DMS153 treated with DMSO at 0.1 percent for 48 hours (cell line): Measurements from ENCODE around the gene PTPN3.
"Not testable (repeated sequence)": the region's sequence is repeated elsewhere in the genome, so short reads cannot be mapped to it uniquely, and the experiment has no call there.

Experiments
- DNase-seq: peaks from one replicate; lab custom pipeline; 2025; ENCODE audit not compliant: unreplicated experiment; lab: John Stamatoyannopoulos, UW

The PTPN3 gene, protein sequence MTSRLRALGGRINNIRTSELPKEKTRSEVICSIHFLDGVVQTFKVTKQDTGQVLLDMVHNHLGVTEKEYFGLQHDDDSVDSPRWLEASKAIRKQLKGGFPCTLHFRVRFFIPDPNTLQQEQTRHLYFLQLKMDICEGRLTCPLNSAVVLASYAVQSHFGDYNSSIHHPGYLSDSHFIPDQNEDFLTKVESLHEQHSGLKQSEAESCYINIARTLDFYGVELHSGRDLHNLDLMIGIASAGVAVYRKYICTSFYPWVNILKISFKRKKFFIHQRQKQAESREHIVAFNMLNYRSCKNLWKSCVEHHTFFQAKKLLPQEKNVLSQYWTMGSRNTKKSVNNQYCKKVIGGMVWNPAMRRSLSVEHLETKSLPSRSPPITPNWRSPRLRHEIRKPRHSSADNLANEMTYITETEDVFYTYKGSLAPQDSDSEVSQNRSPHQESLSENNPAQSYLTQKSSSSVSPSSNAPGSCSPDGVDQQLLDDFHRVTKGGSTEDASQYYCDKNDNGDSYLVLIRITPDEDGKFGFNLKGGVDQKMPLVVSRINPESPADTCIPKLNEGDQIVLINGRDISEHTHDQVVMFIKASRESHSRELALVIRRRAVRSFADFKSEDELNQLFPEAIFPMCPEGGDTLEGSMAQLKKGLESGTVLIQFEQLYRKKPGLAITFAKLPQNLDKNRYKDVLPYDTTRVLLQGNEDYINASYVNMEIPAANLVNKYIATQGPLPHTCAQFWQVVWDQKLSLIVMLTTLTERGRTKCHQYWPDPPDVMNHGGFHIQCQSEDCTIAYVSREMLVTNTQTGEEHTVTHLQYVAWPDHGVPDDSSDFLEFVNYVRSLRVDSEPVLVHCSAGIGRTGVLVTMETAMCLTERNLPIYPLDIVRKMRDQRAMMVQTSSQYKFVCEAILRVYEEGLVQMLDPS

DNA sequence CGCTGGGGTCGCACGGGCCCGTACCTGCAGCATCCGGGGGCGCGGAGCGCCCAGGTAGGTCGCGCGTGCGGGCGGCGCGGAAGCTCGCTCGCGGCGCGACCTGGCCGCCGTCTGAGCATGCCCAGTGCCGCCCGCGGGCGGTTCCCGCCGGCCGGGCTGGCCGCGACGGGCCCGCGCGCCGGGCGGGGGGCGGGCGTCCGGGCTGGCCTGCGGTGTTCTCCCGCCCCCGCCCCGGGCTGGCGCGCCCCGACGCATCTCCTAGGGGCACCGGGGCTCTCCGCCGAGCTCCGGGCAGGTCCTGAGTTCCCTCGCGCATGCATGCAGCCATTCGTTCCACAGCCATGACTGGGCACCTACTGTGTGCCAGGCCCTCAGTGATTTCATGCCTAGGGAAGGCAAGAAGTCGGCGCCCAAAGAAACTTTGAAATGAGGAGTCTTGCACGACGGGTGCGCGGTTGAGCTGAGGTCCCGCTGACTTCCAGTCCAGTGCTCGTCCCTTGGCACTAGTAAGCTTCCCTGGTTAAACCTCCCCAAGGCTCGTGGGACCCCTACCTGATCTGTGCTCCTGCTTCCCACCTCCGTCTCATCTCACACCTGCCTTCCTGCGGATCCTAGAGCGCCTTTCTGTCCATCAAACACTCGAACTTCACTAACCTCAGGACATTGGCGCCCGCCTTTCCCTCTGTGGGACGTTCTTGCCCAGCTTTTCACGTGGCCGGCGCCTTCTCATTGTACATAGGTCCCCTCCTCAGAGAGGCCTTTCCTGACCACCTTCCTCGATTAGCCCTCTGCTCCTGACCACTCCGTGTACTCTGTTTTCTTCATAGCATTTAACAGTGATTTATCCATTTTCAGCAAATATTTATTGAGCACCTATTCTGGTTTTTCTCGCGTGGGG, at the start of gene PTPN3:
PTPN3 (minus strand) TSS at position 113 of the 898 bp plus-strand sequence. CDS start 34,873 bp downstream, outside the sequence.
- DNase-seq: no peak

DNA sequence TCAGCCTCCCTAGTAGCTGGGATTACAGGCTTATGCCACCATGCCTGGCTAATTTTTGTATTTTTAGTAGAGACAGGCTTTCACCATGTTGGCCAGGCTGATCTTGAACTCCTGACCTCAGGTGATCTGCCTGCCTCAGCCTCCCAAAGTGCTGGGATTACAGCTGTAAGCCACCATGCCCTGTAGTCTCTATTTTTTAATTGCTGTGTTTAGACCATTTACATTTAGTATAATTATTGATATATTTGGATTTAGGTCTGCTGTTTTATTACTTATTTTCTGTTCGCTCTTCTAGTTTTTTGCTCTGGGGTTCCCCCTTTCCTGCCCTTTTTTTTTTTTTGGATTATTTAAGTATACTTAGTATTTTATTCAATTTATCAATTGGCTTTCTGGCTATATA, 46.8 kb upstream of the PTPN3 start:
- DNase-seq: not testable (repeated sequence)

DNA sequence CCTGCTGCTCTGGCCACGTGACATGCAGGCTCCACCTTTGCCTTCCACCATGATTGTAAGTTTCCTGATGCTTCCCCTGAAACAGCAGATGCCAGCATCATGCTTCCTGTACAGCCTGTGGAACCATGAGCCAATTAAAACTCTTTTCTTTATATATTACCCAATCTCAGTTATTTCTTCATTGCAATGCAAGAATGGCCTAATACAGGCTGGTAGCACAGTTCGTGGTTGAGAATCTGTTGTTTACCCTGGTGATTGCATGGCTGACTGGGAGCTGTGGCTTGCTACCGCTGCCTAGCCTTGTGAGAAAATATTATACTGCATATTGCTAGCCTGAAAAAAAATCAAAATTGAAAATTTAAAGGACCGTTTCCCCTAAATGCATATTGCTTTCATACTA, 44.8 kb upstream of the PTPN3 start:
- no peak for DNase-seq

DNA sequence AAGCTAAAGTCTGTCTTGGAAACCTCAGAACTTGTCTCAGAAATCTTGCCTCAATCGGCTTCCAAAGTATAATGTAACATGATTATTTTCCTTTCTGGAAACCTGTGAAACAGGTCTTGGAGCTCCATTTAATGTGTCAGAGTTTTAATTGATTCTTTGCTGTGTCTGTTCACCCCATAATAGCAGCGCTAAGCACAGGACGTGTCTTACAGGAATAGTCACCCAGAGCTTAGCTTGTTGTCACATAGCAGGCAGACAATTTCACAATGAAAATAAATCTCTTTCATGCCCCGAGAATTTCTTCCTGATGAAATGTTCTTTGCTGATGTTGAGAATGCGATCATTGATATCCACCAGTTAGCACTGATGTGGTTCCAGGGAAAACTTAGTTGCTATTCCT, 40.2 kb upstream of the PTPN3 start:
- DNase-seq: no peak

DNA sequence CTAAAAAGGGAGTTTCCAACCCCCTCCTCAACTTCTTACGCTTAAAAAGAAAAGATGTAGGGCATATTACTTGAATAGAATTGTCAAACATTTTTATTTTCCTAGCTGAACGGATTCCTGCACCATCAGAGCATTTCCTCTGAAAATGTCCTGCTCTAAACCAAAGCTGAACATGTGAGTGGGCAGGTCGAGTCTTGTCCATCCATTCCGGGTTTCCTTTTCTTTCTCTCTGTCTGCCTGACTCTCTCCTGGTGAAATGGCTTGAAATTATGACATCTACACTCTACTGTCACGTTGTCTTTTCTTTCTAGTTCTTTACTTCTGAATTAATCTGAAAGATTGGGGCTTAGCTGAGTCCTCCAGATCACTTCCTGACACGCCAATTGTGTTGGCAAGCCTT, 39.2 kb upstream of the PTPN3 start:
- peak; percentile 72 for DNase-seq

DNA sequence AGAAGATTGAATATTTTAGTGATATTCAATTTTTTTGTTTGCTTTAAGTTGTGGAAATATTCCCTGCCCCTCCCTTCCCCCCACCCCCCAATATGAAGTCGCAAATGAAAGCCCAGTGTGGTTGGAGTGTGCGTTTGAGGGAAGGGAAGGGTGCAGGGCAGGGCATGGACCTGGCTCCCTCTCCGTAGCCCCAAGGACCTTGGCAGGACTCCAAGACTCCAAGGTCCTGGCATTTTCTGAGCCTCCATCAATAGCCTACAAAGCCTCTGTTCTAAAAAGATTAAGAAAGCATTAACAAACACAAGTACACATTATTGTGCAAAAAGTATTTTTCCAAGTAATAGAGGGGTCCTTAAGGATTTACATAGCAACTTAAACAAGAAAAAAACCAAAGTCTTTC, 38.8 kb upstream of the PTPN3 start:
- no peak for DNase-seq

DNA sequence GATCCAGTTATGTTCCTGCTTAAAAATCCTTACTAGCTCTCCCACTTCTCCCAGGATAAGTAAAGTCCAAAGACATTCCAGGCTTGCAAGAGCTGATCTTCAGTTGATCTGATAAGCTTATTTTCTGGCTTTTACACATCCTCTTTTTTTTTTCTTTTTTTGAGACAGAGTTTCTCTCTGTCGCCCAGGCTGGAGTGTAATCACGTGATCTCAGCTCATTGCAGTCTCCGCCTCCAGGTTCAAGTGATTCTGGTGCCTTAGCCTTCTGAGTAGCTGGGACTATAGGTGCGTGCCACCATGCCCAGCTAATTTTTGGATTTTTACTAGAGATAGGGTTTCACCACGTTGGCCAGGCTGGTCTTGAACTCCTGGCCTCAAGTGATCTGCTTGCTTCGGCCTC, 37.3 kb upstream of the PTPN3 start:
- no peak for DNase-seq

DNA sequence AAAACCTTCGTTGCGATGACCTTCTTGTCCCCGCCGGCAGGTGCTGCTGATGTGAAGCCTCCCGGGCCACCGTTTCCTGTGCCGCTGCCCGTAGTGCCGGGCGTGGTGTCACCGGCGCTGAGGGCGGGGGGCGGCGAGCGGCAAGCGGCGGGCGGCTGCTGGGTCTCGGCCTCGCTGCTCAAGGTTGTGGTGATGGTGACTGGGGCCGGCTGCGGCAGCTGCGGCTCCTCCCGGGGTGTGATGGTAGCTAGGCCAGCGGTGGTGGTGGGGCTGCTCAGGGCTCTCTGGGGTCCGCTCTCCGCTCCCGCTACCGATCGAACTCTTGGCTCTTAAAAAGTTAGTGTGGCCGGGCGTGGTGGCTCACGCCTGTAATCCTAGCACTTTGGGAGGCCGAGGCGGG, 36.0 kb upstream of the PTPN3 start:
- DNase-seq: no peak

DNA sequence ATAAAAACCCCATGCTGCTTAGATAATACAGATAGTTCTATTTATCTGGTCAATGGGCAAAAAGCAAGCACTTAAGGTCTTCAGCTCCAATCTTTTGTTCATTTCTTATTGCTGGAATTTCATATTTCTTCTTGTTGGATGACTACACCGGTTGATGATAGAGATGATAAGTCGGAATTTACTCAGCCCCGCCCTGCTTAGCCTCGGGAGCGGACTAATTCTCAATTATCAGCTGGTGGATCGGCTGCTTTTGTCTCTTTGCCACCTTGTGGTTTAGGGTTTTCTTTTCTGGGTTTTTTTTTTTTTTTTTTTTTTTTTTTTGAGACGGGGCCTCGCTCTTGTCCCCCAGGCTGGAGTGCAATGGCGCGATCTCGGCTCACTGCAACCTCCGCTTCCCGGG, 34.5 kb upstream of the PTPN3 start:
- not testable (repeated sequence) for DNase-seq

DNA sequence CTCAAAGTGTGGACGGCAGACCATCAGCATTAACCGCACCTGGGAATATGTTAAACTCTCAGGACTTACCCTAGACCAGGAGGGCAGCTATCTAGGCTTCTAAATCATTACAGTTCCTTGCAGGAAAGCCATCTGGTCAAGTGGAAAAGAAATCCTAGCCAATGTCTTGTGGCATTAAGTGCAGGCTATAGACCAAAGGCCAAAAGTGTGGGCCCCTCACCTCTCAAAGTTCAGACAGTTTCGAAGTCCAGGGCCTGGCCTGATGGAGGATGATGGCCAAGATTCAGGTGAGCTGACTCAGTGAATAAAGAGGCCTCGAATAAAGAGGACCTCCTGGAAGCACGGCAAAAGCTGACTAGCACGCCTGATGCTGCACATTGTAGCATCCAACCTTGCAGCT, 24.0 kb upstream of the PTPN3 start:
- DNase-seq: no peak

DNA sequence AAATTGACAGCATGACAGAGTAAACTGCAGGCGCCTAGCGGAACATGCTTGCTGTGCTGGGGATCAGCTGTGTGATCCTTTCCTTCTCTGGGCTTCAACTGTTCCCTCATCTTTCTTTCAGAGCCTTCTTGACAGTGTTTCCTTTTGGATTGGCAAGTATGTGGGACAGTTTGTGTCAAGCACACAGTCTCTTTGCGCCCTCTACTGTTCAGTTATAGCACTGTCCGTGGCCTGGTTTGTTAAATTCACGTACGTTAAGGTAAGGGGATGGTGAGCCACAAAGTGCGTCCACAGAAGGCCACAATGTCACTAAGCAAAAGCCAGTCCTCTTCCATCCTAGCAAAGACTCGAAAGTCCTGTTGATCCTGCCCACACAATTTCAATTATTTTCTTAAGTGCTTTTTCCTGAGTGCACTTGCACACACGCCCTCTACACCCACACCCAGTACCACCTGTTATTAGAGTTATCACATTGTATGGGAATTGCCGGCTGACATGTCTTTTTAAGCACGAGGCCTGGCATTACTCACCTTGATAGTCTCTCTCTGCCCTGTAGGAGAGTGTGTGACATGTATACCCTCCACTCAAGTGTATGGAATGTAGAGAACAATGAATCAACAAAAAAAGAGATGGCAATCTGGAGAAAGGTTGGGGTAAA, 22.5 kb upstream of the PTPN3 start:
- peak; percentile 78 for DNase-seq

DNA sequence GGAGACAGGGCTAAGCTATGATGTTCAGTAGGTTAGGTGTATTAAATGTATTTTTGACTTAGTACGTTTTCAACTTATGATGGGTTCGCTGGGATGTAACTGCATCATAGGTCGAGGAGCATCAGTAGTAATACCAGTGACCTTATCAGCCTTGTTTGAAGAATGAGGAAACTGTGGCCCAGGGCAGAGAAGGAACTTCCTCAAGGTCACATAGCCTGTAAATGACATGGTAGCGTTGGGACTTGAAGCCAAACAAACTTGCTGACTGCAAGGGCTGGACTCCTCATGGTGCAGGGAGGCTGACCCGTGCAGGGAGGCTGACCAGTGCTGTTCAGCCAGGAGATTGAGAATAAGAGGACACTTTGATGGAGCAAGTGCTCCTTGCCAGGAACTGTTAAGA, 21.3 kb upstream of the PTPN3 start:
- no peak for DNase-seq

DNA sequence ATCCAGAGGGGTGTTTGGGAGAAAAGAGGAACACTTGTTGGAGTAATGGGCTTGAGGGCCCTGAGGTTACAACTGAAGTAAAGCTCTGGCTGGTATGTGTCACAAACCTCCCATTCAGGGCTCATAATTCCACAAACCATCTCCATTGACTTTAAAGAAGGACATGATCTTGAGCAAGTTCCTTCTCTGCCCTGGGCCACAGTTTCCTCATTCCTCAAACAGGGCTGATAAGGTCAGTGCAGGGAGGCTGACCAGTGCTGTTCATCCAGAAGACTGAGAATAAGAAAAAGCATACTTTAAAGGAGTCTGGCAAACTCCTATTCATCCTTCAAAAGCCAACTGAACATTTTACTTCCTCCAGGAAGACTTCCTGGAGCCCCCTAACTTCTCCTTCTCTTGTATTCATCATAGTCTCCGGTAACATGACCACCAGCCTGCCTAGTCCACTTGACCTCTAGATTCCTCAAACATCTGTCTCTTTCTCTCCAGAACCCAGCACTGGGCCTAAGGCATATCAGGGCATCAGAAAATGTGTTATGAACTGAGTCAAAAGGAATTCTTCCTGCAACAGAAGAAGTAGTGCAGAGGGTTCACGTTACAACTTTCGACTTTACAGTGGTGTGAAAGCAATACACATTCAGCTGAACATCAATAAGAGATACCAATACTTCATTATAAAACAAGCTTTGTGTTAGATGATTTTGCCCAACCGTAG, 20.7 kb upstream of the PTPN3 start:
- no peak for DNase-seq

DNA sequence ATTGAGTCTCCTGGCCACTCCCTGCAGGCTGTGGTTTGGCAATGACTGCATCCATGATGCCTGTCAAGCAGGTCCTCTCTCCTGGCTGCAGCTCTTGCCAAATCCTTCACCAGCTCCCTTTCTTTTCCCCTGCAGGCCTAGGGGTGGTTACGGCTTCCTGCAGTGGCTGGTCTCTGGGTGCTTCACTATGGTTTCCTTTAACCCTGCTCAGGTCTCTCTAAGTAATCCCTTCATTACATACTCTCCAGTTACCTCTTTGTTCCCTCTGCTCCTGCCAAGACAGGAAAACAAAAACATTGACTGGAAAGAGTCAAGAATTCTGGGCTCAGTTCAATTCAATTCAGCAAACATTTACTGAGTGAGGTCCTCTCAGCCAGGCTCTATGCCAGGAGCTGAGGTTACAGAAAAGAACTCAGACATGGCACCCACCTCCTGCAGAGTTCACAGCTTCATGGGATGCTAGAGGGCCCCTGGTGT, 19.8 kb upstream of the PTPN3 start:
- DNase-seq: no peak

DNA sequence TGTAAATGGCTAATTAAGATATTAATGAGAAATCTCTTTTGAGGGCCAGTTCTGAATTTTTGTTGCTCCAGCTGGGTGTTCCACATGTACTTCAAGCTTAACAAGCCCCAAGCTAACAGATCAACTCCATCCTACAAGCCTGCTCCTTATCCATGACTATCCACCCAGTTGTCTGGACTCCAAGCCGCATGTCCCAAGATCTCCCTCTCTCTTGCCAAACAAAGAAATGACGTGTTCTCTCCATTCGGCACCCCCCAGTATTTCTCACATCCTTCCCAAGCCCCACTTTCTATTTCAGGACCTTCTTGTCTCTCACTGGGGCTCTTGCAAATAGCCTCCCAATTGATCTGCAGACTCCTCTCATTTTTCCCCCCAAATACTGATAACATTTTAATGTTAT, 15.8 kb upstream of the PTPN3 start:
- DNase-seq: no peak

DNA sequence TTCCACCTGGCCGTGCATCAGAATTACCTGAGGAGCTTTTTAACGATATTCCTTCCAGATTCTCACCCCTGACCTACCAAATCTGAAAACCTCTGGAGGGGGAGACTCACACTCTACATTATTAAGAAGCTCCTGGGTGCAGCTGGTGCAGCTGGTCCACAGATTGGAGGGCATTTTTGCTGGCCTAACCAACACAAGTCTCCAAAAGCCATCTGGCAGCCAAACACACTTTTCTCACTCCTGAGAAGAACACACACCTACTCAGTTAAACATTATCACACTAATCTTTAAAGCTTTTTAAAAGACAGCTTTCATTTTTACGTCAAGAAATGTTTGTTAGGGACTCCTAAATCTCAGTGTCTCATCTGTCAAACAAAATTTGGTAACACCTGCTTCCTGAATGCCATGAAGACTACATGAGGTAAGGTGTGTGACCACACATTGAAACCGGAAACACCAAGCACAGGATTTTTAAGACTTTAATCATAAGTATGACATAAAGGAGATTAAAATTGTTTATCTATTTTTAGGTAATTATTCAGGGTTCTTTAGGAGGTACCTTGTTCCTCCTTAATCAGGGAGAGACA, 14.2 kb upstream of the PTPN3 start:
- DNase-seq: no peak

DNA sequence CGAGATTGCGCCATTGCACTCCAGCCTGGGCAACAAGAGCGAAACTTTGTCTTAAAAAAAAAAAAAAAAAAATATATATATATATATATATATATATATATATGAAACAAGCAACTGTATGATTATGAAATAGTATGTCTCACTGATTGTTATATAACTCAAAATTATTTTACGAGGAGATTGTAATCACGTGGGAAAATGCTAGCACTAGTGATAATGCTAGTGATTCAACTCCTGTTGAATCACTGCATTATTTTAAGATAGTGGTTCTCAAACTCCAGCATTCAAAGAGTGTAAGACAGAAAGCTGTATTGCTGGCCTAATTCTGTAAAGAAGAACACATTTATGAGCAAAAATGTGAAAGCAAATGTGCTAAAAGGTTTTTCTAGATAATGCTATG, 12.4 kb upstream of the PTPN3 start:
- DNase-seq: no peak

DNA sequence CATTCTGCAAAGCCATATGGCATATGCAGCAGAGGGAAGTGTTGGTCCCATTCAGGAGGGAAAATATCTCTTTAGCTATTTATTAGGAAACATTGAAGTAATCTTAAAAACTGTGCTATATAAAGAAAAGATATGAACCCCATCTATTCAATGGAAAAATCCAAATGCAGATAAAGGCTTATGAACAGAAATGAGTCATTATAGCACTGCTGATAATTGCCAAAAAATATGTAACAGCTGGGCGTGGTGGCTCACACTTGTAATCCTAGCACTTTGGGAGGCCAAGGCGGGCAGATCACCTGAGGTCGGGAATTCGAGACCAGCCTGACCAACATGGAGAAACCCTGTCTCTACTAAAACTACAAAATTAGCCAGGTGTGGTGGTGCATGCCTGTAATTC, 11.9 kb upstream of the PTPN3 start:
- DNase-seq: not testable (repeated sequence)

DNA sequence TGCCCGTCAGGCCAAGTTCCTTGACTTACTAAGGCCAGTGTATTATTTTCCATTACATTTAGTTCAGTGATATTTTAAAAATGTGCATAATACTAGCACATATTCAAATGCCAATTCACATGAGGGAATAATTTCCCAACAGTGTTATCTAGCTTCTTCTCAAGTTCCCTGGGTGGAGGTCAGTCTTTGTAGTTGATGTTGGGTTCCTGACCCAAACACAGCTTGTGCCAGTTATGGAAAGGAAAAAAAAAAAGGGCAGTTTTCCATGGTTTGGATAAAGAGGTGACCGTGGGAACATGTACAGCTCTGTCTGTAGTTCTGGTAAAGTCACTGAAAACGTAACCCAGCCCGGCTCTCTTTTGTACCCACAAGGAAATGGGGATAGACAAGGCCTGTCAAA, 11.5 kb upstream of the PTPN3 start:
- no peak for DNase-seq
